CD4-positive, alpha-beta T cell treated with Interleukin-2 at 100 ng/mL for 4 hours (primary cell): Measurements from ENCODE around the gene RPL37.
"Not testable (repeated sequence)": the region's sequence is repeated elsewhere in the genome, so short reads cannot be mapped to it uniquely, and the experiment has no call there.

Source experiments
- DNase-seq: peaks from one replicate; pipeline ENCODE4 v3.0.0-alpha.2; 2020; ENCODE audit warnings: low spot score

Gene RPL37

GRCh38 chr5:40834849-40835787, at the start of gene RPL37:
Gene RPL37 (minus strand): TSS chr5:40835222. CDS start chr5:40835185, 37 bp downstream.
- DNase-seq: peak; percentile 94

- DNase-seq: not testable (repeated sequence)
Observed at GRCh38 chr5:40883051-40883450, 48.0 kb upstream of the RPL37 start.

DNA sequence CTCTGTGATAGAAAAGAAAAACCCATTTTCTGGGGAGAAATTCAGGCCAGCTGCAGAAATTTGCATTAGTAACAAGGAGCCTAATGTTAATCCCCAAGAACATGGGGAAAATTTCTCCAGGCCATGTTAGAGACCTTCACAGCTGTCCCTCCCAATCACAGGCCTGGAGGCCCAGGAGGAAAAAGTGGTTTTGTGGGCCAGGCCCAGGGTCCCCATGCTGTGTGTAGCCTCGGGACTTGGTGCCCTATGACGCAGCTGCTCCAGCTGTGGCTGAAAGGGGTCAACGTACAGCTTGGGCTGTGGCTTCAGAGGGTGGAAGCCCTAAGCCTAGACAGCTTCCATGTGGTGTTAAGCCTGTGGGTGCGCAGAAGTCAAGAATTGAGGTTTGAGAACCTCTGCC, 47.3 kb upstream of the RPL37 start:
- DNase-seq: no peak

DNA sequence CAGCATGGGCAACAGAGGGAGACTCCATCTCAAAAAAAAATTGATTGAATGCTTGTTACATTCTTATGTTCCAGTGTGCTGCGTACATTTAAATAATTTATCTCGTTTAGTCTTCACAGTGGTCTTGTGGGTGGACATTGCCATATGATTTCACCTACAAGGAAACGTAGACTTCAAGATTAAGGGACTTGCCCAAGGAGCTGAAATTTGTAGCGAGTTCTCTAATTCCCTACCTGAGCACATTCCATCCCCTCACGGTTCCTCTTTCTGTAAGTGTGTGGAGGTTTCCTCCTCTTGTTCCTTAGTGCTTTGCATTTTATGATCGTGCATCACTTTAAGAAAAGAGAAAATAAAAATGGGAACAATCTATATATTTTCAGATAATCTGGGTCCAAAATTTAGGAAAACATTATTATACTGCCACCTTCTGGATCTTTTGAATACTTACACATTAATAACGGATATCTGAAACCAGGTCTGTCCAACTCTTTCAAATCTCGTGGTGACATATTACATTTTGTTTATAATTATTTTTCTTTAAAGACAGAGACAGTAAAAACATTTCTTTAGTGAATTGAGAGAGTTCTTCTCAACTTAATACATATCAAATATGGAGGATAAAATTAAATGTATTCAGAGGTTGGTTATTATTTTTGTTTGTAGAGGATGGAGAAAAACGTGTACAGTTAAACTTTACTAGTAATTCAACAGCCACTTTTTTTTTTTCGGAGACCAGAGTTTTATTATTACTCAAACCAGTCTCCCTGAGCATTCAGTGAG, 44.3 kb upstream of the RPL37 start:
- DNase-seq: peak; percentile 16

GRCh38 chr5:40877371-40877988, 42.5 kb upstream of the RPL37 start:
- DNase-seq: peak; percentile 20

DNA sequence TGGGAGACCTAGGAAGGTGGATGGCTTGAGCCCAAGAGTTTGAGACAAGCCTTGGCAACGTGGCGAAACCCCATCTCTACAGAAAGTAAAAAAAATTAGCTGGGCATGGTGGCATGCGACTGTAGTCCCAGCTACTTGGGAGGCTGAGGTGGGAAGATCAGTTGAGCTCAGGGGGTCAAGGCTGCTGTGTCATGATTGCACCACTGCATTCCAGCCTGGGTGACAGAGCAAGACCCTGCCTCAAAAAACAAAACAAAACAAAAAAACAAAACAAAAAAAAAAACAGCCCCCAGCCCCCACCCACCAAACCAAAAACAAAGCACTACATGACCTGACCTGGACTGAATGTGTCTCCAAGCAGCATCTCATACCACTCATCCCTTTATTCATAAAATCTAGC, 40.9 kb upstream of the RPL37 start:
- no peak for DNase-seq

DNA sequence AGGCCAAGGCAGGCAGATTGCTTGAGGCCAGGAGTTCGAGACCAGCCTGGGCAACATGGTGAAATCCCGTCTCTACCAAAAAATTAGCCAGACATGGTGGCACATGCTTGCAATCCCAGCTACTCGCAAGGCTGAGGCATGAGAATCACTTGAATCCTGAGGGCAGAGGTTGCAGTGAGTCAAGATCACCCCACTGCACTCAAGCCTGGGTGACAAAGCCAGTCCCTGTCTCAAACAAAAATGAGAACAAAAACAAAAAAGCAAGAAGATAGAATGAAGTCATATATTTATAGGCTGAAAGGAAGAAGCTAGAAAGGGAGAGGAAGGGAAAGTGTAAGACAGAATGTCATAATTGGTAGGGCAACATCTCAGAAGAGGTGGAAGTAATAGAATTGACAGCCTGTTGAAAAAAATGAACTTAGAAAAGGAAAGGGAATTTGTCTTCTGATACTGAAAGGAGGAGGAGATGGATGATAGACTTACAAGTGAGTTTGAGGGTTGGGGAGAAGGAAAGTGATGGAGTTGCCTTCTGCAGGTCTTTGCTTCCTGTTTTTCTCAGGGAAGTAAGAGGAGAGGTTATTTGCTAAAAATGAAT, 38.4 kb upstream of the RPL37 start:
- DNase-seq: no peak

DNA sequence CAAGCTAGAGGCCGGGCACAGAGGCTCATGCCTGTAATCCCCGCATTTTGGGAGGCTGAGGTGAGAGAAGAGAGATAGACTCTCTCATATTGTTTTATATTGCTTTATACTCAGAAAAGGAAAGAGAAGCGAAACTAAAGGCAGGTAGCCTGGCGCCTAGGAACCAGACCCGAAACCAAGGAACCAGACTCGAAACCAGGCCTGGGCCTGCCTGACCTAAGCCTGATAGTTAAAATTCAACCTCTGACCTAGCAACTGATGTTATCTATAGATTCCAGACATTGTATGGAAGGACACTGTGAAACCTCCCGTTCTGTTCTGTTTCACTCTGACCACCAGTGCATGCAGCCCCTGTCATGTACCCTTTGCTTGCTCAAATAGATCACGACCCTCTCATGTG, 37.2 kb upstream of the RPL37 start:
- not testable (repeated sequence) for DNase-seq

DNA sequence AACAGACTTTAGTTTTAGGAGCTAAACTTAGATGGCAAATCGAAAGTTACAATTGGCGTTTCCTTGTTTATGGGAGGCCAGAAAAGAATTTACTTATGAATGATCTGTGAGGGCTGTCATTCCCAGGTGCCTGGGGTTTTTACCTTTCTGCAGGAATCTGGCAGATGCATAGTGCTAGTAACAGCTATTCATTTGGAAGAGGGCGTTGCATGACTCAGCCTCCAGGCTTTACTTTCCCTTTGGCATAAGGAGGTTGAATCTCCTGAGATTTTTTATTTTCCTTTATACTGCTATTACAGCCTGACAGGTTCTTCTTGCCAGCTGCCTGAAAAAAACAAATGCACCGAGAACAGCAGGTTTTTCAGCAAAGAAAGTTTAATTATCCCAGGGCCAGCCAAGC, 36.2 kb upstream of the RPL37 start:
- no peak for DNase-seq

DNA sequence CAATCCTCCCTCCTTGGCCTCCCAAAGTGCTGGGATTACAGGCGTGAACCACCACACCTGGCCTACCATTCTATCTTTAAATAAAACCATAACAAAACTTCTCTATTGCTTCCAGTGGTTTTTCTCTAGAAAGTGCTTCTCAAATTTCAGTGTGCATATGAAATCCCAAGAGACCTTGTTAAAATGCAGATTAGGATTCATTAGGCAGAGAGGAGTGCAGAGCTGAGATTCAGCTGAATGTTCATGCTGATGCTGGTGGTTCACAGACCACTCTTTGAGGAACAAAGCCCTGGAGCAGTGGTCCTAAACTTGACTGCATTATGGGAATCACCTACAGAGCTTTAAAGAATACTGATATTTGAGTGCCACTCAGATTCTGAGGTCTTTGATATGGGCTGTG, 34.4 kb upstream of the RPL37 start:
- DNase-seq: no peak

- no peak for DNase-seq
Observed at GRCh38 chr5:40866844-40867243, 31.8 kb upstream of the RPL37 start.

DNA sequence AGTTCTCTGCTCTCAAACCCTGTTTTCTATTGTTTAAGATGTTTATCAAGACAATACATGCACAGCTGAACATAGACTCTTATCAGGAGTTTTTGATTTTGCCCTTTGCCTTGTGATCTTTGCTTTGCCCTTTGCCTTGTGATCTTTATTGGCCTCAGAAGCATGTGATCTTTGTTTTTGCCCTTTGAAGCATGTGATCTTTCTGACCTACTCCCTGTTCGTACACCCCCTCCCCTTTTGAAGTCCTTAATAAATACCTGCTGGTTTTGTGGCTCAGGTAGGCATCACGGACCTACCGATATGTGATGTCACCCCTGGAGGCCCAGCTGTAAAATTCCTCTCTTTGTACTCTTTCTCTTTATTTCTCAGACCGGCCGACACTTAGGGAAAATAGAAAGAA, 30.0 kb upstream of the RPL37 start:
- not testable (repeated sequence) for DNase-seq

DNA sequence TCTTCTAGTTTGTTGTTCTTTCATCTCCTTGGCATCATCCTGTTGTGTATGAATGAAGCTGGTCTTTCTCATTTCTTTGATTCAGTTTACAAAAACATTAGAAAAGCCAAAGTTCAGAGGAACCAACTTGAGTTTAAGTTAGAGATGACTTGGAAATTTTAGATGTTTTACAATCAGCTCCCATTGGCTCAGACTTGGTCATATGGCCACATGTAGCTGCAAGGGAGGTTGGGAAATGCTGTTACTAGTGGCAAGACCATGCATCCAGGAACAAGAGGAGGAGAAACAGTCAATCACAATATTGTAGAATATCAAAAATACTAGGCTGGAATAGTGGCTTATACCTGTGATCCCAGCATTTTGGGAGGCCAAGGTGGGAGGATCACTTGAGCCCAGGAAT, 25.7 kb upstream of the RPL37 start:
- DNase-seq: no peak

DNA sequence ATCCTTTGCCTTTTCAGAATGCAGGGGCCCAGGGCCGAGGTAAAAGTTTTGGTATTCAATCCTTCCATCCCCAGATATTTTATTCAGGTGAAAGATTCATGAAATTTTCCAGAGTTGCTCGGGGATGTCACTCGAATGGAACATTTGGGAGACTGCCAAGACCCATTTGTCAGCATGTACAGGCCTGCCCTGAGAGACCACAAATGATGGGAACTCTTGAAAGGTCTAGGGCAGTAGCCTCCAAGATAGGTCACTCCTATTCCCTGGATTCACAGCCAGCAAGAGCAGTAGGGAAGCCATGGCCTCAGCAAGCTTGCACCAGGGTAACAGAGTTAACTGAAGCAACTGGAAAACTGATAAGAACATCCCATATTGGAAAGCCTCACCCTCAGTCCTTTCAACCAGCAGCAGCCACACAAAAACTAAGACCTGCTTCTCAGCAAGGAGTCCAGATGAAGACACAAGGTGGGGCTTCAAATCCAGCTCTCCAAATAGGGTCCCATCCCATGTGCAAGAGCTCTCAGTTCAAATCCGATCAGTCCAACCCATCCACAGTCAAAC, 18.7 kb upstream of the RPL37 start:
- no peak for DNase-seq

- DNase-seq: no peak
Observed at GRCh38 chr5:40847525-40847924, 12.5 kb upstream of the RPL37 start.

- no peak for DNase-seq
Observed at GRCh38 chr5:40846371-40846770, 11.3 kb upstream of the RPL37 start.

- DNase-seq: no peak
Observed at GRCh38 chr5:40844565-40844964, 9.5 kb upstream of the RPL37 start.

DNA sequence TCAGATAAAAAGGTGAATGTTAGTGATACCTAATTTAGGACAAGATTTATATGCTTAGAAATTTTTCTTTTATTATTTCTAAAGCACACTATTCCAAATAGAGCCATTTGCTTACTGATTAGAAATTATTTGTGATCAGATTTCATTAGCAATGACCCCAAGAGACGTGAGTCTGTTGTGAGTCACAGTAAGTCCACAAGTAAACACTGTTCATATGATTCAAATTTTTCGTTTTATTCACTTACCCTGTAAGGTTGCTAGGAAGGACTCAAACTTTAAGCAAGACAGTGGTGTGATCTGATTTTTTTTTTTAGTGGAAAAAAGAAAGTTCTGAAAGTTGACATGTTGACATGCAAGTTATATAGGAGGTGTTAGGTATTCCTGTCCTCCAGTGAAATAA, 7.3 kb upstream of the RPL37 start:
- DNase-seq: no peak

DNA sequence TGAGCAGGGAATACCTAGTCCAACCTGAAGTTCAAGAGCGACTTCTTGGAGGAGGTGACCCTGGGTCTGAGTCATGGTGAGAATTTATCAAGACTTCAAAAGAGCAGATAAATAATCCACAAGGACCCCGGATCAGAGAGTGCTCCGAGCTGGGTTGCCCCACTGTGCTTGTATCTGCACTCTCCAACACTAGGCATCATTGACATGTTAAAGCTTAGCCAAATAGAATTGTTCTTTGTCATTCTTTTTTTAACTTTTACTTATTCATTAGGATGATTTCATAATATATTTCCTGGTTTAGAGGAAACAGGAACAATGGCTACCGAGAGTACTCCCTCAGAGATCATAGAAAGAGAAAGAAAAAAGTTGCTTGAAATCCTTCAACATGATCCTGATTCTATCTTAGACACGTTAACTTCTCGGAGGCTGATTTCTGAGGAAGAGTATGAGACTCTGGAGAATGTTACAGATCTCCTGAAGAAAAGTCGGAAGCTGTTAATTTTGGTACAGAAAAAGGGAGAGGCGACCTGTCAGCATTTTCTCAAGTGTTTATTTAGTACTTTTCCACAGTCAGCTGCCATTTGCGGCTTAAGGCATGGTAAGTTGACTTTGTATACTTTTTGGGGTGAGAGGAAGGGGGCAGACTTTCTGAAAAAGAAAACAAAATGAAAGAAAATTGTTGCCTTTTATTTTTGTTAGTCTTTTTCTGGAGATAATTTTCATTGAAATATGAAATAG, 6.2 kb upstream of the RPL37 start, which contains the start of gene CARD6:
CARD6 (plus strand) TSS at position 300 of the 738 bp plus-strand sequence; CDS start at position 316, 16 bp downstream.
- DNase-seq: peak; percentile 12

DNA sequence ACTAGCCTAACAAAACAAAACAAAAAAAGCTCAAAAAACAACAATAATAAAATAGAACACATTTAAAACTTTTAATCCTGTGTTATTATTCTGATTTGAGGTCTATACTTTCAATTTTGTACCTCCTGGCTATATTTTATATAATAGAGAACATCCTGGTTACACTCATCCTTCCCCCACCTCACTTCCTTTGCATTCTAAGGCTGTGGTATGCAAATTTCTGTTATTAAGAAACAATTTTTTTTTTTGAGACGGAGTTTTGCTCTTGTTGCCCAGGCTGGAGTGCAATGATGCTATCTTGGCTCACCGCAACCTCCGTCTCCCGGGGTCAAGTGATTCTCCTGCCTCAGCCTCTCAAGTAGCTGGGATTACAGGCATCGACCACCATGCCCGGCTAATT, 3.1 kb upstream of the RPL37 start:
- DNase-seq: peak; percentile 22

DNA sequence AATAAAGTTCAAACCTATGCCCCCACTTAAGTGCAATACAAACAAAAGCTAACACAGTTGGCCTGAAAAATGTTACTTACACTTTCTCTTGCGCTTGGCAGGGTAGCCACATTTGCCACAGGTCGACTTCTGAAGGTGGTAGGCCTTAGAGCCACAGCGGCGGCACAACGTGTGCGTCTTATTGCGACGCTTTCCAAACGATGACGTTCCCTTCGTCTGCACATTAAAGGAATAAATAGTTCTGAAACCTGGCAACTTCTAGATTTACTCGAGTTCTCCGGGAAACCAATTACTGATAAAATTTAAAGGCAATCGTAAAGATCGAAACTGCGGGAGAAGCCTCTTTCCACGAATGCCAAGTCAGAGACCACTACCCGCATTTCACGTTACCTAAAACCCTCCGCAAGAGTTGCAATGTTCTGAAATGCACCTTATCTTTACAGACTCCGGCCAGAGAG, 602 bp downstream of the RPL37 start:
- DNase-seq: peak; percentile 52
